H9 (cell line): ENCODE data around the gene HYI. TPM values are rescaled to one million over a fixed set of nuclear protein-coding genes. Genes with fewer than 3 reads are reported as not detected.

Experiments used
- DNase-seq: peaks from one replicate; pipeline ENCODE4 v3.0.0-alpha.2; 2017
- H2AFZ ChIP-seq: one replicate; pipeline ENCODE4 v1.6.1; 2013; ENCODE audit warnings: mild to moderate bottlenecking, low read length, control low read depth, moderate library complexity
- H2AK5ac ChIP-seq: 2 replicates; pipeline ENCODE4 v1.6.1; 2013; ENCODE audit warnings: low read length, control low read depth, mixed read lengths; ENCODE audit not compliant: insufficient read length
- H2BK120ac ChIP-seq: one replicate; pipeline ENCODE4 v1.6.1; 2013; ENCODE audit warnings: low read depth, mild to moderate bottlenecking, low read length, control low read depth, inconsistent platforms; ENCODE audit not compliant: poor library complexity, severe bottlenecking
- H2BK12ac ChIP-seq: 2 replicates; pipeline ENCODE4 v1.6.1; 2013; ENCODE audit warnings: low read length, control low read depth, mixed read lengths, low read depth; ENCODE audit not compliant: insufficient read length
- H2BK15ac ChIP-seq: 2 replicates; pipeline ENCODE4 v1.6.1; 2013; ENCODE audit warnings: low read depth, low read length, control low read depth
- H2BK20ac ChIP-seq: one replicate; pipeline ENCODE4 v1.6.1; 2013; ENCODE audit warnings: low read depth, mild to moderate bottlenecking, low read length, control low read depth, inconsistent platforms; ENCODE audit not compliant: poor library complexity, severe bottlenecking
- H2BK5ac ChIP-seq: 2 replicates; pipeline ENCODE4 v1.6.1; 2013; ENCODE audit warnings: low read length, control low read depth, mixed read lengths; ENCODE audit not compliant: insufficient read length
- H3K14ac ChIP-seq: 2 replicates; pipeline ENCODE4 v1.6.1; 2013; ENCODE audit warnings: low read length, control low read depth; ENCODE audit not compliant: insufficient read depth
- H3K18ac ChIP-seq: 2 replicates; pipeline ENCODE4 v1.6.1; 2013; ENCODE audit warnings: low read depth, mild to moderate bottlenecking, mixed read lengths, low read length, control low read depth; ENCODE audit not compliant: insufficient read length
- H3K23ac ChIP-seq: 2 replicates; pipeline ENCODE4 v1.6.1; 2013; ENCODE audit warnings: low read length, control low read depth, mixed read lengths, low read depth; ENCODE audit not compliant: insufficient read length
- H3K23me2 ChIP-seq: 2 replicates; pipeline ENCODE4 v1.6.1; 2013; ENCODE audit warnings: low read depth, mild to moderate bottlenecking, mixed read lengths, low read length, control low read depth; ENCODE audit not compliant: insufficient read length, poor library complexity, severe bottlenecking
- H3K27ac ChIP-seq: 2 replicates; pipeline ENCODE4 v1.5.1; 2013; ENCODE audit warnings: low read length, control low read depth, mixed read lengths, low read depth; ENCODE audit not compliant: insufficient read length
- H3K27me3 ChIP-seq: 2 replicates; pipeline ENCODE4 v1.6.1; 2013; ENCODE audit warnings: low read length, control low read depth, inconsistent platforms; ENCODE audit not compliant: insufficient read depth
- H3K4ac ChIP-seq: 2 replicates; pipeline ENCODE4 v1.6.1; 2013; ENCODE audit warnings: low read depth, mild to moderate bottlenecking, control low read depth, inconsistent platforms, low read length, moderate library complexity
- H3K4me1 ChIP-seq: 2 replicates; pipeline ENCODE4 v1.6.1; 2013; ENCODE audit warnings: low read length, control low read depth, inconsistent platforms; ENCODE audit not compliant: insufficient read depth
- H3K4me2 ChIP-seq: 2 replicates; pipeline ENCODE4 v1.6.1; 2013; ENCODE audit warnings: low read length, control low read depth, mixed read lengths; ENCODE audit not compliant: insufficient read length, insufficient read depth
- H3K56ac ChIP-seq: 2 replicates; pipeline ENCODE4 v1.6.1; 2013; ENCODE audit warnings: low read depth, mild to moderate bottlenecking, mixed read lengths, low read length, control low read depth; ENCODE audit not compliant: insufficient read length
- H3K79me1 ChIP-seq: 2 replicates; pipeline ENCODE4 v1.6.1; 2013; ENCODE audit warnings: low read depth, mild to moderate bottlenecking, moderate library complexity, low read length, control low read depth, inconsistent platforms; ENCODE audit not compliant: insufficient read depth, poor library complexity, severe bottlenecking
- H3K79me2 ChIP-seq: 2 replicates; pipeline ENCODE4 v1.6.1; 2013; ENCODE audit warnings: low read length, control low read depth, inconsistent platforms; ENCODE audit not compliant: insufficient read depth
- H3K9ac ChIP-seq: 2 replicates; pipeline ENCODE4 v1.6.1; 2013; ENCODE audit warnings: low read length, control low read depth, mixed read lengths; ENCODE audit not compliant: insufficient read length; ENCODE audit errors: extremely low read depth
- H3K9me3 ChIP-seq: one replicate; pipeline ENCODE4 v1.6.1; 2013; ENCODE audit warnings: low read depth, low read length, inconsistent platforms; ENCODE audit not compliant: control insufficient read depth
- H3T11ph ChIP-seq: one replicate; pipeline ENCODE4 v1.6.1; 2013; ENCODE audit warnings: mild to moderate bottlenecking, low read length, control low read depth, inconsistent platforms
- H4K20me1 ChIP-seq: one replicate; pipeline ENCODE4 v1.6.1; 2013; ENCODE audit not compliant: control insufficient read depth, insufficient read length, insufficient read depth
- H4K5ac ChIP-seq: 2 replicates; pipeline ENCODE4 v1.6.1; 2013; ENCODE audit warnings: low read depth, mild to moderate bottlenecking, mixed read lengths, low read length, control low read depth; ENCODE audit not compliant: insufficient read length
- H4K8ac ChIP-seq: replicated peaks from 2 replicates; pipeline ENCODE4 v1.6.1; 2013; ENCODE audit warnings: low read length, control low read depth, mixed read lengths, low read depth; ENCODE audit not compliant: insufficient read length
- H4K91ac ChIP-seq: 2 replicates; pipeline ENCODE4 v1.6.1; 2013; ENCODE audit warnings: low read depth, mild to moderate bottlenecking, moderate library complexity, mixed read lengths, low read length, control low read depth; ENCODE audit not compliant: insufficient read length
- H3K27ac Mint-ChIP-seq, 3 experiments: 2 replicates in 2 of 3; 3 replicates in 1 of 3; pipeline ENCODE4 v1.8.0; 2020 to 2021; ENCODE audit warnings: mixed read lengths in 3 of 3, mild to moderate bottlenecking in 1 of 3, moderate library complexity in 1 of 3
- H3K27me3 Mint-ChIP-seq: 2 replicates; pipeline ENCODE4 v1.8.0; 2021; ENCODE audit warnings: low read depth, mild to moderate bottlenecking, moderate library complexity, mixed read lengths
- H3K36me3 Mint-ChIP-seq, 3 experiments: 2 replicates in 2 of 3; 3 replicates in 1 of 3; pipeline ENCODE4 v1.8.0; 2020 to 2021; ENCODE audit warnings: low read depth in 3 of 3, mixed read lengths in 3 of 3; ENCODE audit not compliant: insufficient read depth in 1 of 3
- H3K4me1 Mint-ChIP-seq, 2 experiments: 2 replicates each; pipeline ENCODE4 v1.8.0; 2020; ENCODE audit warnings: mixed read lengths in 2 of 2
- H3K4me3 Mint-ChIP-seq, 2 experiments: 2 replicates in 1 of 2; 3 replicates in 1 of 2; pipeline ENCODE4 v1.8.0; 2020 to 2021; ENCODE audit warnings: mild to moderate bottlenecking in 2 of 2, mixed read lengths in 2 of 2, moderate library complexity in 1 of 2
- H3K9me3 Mint-ChIP-seq, 2 experiments: 2 replicates in 1 of 2; 3 replicates in 1 of 2; pipeline ENCODE4 v1.8.0; 2020; ENCODE audit warnings: mild to moderate bottlenecking in 2 of 2, mixed read lengths in 2 of 2, moderate library complexity in 1 of 2
- CTCF ChIP-seq: fragments of 200-600 bp; sonication (generic); conservative IDR thresholded peaks from 3 replicates; pipeline ENCODE4 v1.8.0; 2021; ENCODE audit warnings: antibody characterized with exemption, mild to moderate bottlenecking
- WGBS: extraction: QIAGEN DNeasy Blood & Tissue Kit; methylation state at CpG from one replicate; pipeline ENCODE4 v1.1.7; 2013; ENCODE audit warnings: missing lambda C conversion rate, low lambda C conversion rate, mixed read lengths; ENCODE audit not compliant: insufficient read length; ENCODE audit errors: extremely low coverage; 5-methylcytosine and 5-hydroxymethylcytosine counted together
- total RNA-seq: library from RNA; stranded (reverse); gene quantifications from 2 replicates; pipeline ENCODE4 v1.2.1, GENCODE V29; 2021

Gene HYI
- total RNA-seq, 1 experiment from 2014 or later = 16.1 TPM

- H3K4me3 Mint-ChIP-seq = no peak overlapping the region
- whole genome bisulfite sequencing = no CpG with 5 or more reads among the region's 4 CpGs
- no peak overlapping the region for H3K23ac ChIP-seq
- H3T11ph ChIP-seq = no peak overlapping the region
- no peaks in the 10 kb centered on the region for H3K9me3 Mint-ChIP-seq
- no peaks in the 10 kb centered on the region; the same call in 1 of the 2 replicates for H3K4me1 ChIP-seq
- H3K27ac Mint-ChIP-seq = no peak overlapping the region; a peak in 1 of 7 replicates
- no peak overlapping the region for H2BK15ac ChIP-seq
- no peak overlapping the region for H3K4me2 ChIP-seq
- no peaks in the 10 kb centered on the region for H3K9me3 ChIP-seq
- H3K4me1 Mint-ChIP-seq = peaks cover 9 to 10% of the 10 kb centered on the region in 2 experiments
- TF ChIP-seq CTCF = no peak
- no peak for DNase-seq
- no peak overlapping the region for H3K4ac ChIP-seq
- H3K9ac ChIP-seq = no peak overlapping the region
- H3K79me1 ChIP-seq = no peaks in the 10 kb centered on the region
- H3K18ac ChIP-seq = no peak overlapping the region
- no peak overlapping the region for H2BK12ac ChIP-seq
- H4K20me1 ChIP-seq = no peaks in the 10 kb centered on the region
- H3K36me3 Mint-ChIP-seq = peaks cover 13 to 76% (median 64%) of the 10 kb centered on the region in 3 experiments; a peak in 6 of 7 replicates
- H3K23me2 ChIP-seq = no peaks in the 10 kb centered on the region
- H4K91ac ChIP-seq = no peak overlapping the region
- H3K79me2 ChIP-seq = no peaks in the 10 kb centered on the region
- H3K14ac ChIP-seq = no peak overlapping the region
- no peak overlapping the region for H4K5ac ChIP-seq
- no peak overlapping the region for H2BK20ac ChIP-seq
- no peak overlapping the region for H3K27ac ChIP-seq
- H2AK5ac ChIP-seq = no peak overlapping the region
- H2BK120ac ChIP-seq = no peak overlapping the region
- H2AFZ ChIP-seq = no peak overlapping the region
- H3K27me3 Mint-ChIP-seq = no peaks in the 10 kb centered on the region
- no peak overlapping the region for H2BK5ac ChIP-seq
- no peaks in the 10 kb centered on the region for H3K27me3 ChIP-seq
- H4K8ac ChIP-seq = no peak overlapping the region
- no peak overlapping the region for H3K56ac ChIP-seq
Measured at GRCh38 chr1:43425045-43425444, 28.7 kb downstream of the HYI start.
